ENCODE results near the gene SDR42E2. TPM values are rescaled to one million over a fixed set of nuclear protein-coding genes. Genes with fewer than 3 reads are reported as not detected.

The SDR42E2 gene
- total RNA-seq, result under 1 TPM in 1 of 2 donors, not detected in 1; 0.66 TPM

GRCh38 chr16:22161999-22162655, at the start of gene SDR42E2:
Gene SDR42E2, plus strand, starts transcription at chr16:22162506. Its CDS starts 3,077 bp downstream, at chr16:22165583.
- 6 to 19% methylated on average over 12 to 39 of the region's 40 CpGs for WGBS, 2 donors
- Histone ChIP-seq H3K36me3 (replicated peaks in 1 of 2; ENCODE audit: insufficient read depth in 1 of 2, low read depth in 2 of 2) (no peaks in the 10 kb centered on the region), H3K4me3 (no peak within 1 kb of the TSS), H3K4me1 (peaks cover 5% of the 10 kb centered on the region), H3K9me3 (no peaks in the 10 kb centered on the region), H3K27ac (no peak within 1 kb of the TSS), H3K27me3 (no peaks in the 10 kb centered on the region)
- intact Hi-C loops (cut with DNase I), result no loop called here
- DNase-seq (peak; percentile 24 to 57 (median 28)), ATAC-seq (peak; percentile 72)
- no peak for TF ChIP-seq POLR2A (IDR thresholded peaks at IDR 0.05)
- TF ChIP-seq, protein P1, sequence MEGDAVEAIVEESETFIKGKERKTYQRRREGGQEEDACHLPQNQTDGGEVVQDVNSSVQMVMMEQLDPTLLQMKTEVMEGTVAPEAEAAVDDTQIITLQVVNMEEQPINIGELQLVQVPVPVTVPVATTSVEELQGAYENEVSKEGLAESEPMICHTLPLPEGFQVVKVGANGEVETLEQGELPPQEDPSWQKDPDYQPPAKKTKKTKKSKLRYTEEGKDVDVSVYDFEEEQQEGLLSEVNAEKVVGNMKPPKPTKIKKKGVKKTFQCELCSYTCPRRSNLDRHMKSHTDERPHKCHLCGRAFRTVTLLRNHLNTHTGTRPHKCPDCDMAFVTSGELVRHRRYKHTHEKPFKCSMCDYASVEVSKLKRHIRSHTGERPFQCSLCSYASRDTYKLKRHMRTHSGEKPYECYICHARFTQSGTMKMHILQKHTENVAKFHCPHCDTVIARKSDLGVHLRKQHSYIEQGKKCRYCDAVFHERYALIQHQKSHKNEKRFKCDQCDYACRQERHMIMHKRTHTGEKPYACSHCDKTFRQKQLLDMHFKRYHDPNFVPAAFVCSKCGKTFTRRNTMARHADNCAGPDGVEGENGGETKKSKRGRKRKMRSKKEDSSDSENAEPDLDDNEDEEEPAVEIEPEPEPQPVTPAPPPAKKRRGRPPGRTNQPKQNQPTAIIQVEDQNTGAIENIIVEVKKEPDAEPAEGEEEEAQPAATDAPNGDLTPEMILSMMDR (IDR thresholded peaks at IDR 0.05), result no peak

- Histone ChIP-seq H3K4me1 (no peaks in the 10 kb centered on the region), H3K27ac (no peak overlapping the region), H3K9me3 (no peaks in the 10 kb centered on the region), H3K36me3 (replicated peaks in 1 of 2; ENCODE audit: insufficient read depth in 1 of 2, low read depth in 2 of 2) (no peaks in the 10 kb centered on the region), H3K4me3 (no peak overlapping the region), H3K27me3 (no peaks in the 10 kb centered on the region)
- ATAC-seq, result no peak
- 68 to 75% methylated on average over 1 to 2 of the region's 2 CpGs for WGBS, 2 donors
- intact Hi-C loops (cut with DNase I), result no loop called here
- no peak for TF ChIP-seq POLR2A (IDR thresholded peaks at IDR 0.05)
- TF ChIP-seq, protein P1 (IDR thresholded peaks at IDR 0.05), result no peak
- no peak for DNase-seq
Observed at GRCh38 chr16:22116095-22116700, 46.1 kb upstream of the SDR42E2 start.

DNA sequence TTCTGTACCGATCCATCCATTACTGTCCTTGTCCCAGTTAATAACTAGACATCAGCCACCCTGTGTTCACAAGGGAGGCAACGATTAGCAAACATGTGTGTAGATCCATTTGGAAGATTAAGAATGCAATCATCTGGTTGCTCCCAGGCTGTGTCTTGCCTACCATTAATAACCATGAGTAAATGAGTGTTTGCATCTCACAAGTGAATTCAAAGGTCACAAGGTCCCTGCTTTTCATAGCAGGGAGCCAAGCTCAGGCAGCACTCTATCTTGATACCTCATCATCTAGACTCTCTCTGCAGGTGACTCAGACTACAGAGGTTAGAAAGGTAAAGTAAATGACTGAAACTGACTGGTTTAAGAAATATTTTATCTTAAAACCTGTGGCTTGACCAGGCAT, 44.7 kb upstream of the SDR42E2 start:
- H3K36me3 ChIP-seq (replicated peaks in 1 of 2; ENCODE audit: insufficient read depth in 1 of 2, low read depth in 2 of 2), result no peaks in the 10 kb centered on the region
- H3K27ac ChIP-seq, result no peak overlapping the region
- ATAC-seq, result no peak
- no peak for DNase-seq
- TF ChIP-seq, protein P1 (IDR thresholded peaks at IDR 0.05), result no peak
- TF ChIP-seq POLR2A (IDR thresholded peaks at IDR 0.05), result no peak
- H3K9me3 ChIP-seq, result no peaks in the 10 kb centered on the region
- H3K4me3 ChIP-seq, result no peak overlapping the region
- H3K4me1 ChIP-seq, result no peaks in the 10 kb centered on the region
- H3K27me3 ChIP-seq, result no peaks in the 10 kb centered on the region
- intact Hi-C loops (cut with DNase I), result no loop called here
- 63 to 67% methylated on average over 2 of the region's 2 CpGs for WGBS, 2 donors

GRCh38 chr16:22120440-22120839, 41.9 kb upstream of the SDR42E2 start:
- ATAC-seq, result no peak
- no peak for DNase-seq
- Histone ChIP-seq H3K36me3 (replicated peaks in 1 of 2; ENCODE audit: insufficient read depth in 1 of 2, low read depth in 2 of 2) (no peaks in the 10 kb centered on the region), H3K4me1 (no peaks in the 10 kb centered on the region), H3K9me3 (no peaks in the 10 kb centered on the region), H3K4me3 (no peak overlapping the region), H3K27ac (no peak overlapping the region), H3K27me3 (no peaks in the 10 kb centered on the region)
- WGBS, 2 donors, result 77 to 83% methylated on average over 3 of the region's 3 CpGs
- intact Hi-C loops (cut with DNase I), result no loop called here
- TF ChIP-seq POLR2A (IDR thresholded peaks at IDR 0.05), result no peak
- TF ChIP-seq, protein P1 (IDR thresholded peaks at IDR 0.05), result no peak

- Histone ChIP-seq H3K4me1 (no peaks in the 10 kb centered on the region), H3K27ac (no peak overlapping the region), H3K27me3 (no peaks in the 10 kb centered on the region), H3K4me3 (no peak overlapping the region), H3K9me3 (no peaks in the 10 kb centered on the region), H3K36me3 (replicated peaks in 1 of 2; ENCODE audit: insufficient read depth in 1 of 2, low read depth in 2 of 2) (no peaks in the 10 kb centered on the region)
- ATAC-seq, result no peak
- intact Hi-C loops (cut with DNase I), result no loop called here
- TF ChIP-seq POLR2A (IDR thresholded peaks at IDR 0.05), result no peak
- TF ChIP-seq, protein P1 (IDR thresholded peaks at IDR 0.05), result no peak
- DNase-seq, result no peak
Observed at GRCh38 chr16:22122239-22122638, 40.1 kb upstream of the SDR42E2 start.
